HG02981 (cell line): ENCODE measurements around the gene USP17L24.
"Not testable (repeated sequence)": the region's sequence is repeated elsewhere in the genome, so short reads cannot be mapped to it uniquely, and the experiment has no call there.

Source experiments
- ATAC-seq: cut with Tn5 transposase; IDR thresholded peaks from one replicate; pipeline ENCODE4 v1.9.1; 2021; ENCODE audit warnings: mild to moderate bottlenecking, moderate library complexity; ENCODE audit not compliant: unreplicated experiment

The USP17L24 gene

GRCh38 chr4:9324865-9325264, at the start of gene USP17L24:
USP17L24 (plus strand) TSS chr4:9325165; CDS start chr4:9325165, 0 bp downstream.
- ATAC-seq = not testable (repeated sequence)

DNA sequence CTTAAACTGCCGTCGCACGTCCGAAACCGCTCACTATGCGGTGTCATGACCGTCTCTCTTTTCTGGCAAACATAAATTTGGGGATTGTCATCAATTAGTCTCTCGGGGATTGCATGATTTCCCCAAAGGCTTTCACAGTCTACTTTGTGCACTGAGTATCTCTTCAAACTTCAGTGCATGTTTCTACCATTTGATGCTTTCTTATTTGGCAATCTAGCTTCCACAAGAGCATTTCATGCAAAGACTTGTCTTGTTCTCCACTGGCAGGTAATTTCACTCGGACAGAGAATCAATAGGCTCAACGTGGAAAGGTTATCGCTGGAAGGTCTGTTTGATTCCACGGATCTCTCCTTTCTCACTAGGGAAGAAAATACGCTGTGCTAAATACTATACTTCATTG, 774 bp upstream of the USP17L24 start:
- ATAC-seq = not testable (repeated sequence)

DNA sequence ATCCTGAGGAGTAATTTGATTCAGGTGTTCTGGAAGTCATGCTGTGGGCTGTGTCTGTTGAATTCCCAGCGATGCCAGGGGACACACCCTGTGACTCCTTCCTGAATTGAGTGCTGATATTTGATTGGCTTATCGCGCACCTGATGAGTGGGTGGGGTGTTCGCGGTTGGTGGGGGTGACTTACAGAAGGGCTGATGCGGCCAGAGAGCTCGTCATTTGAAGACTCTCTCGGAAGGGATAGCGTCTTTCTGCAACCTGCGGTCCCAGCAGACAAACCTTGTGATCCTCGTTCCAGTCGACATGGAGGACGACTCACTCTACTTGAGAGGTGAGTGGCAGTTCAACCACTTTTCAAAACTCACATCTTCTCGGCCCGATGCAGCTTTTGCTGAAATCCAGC, 4.6 kb downstream of the USP17L24 start, which contains the start of gene USP17L25:
USP17L25 (plus strand) TSS at position 301 of the 400 bp plus-strand sequence; CDS start at position 301, 0 bp downstream.
- not testable (repeated sequence) for ATAC-seq

DNA sequence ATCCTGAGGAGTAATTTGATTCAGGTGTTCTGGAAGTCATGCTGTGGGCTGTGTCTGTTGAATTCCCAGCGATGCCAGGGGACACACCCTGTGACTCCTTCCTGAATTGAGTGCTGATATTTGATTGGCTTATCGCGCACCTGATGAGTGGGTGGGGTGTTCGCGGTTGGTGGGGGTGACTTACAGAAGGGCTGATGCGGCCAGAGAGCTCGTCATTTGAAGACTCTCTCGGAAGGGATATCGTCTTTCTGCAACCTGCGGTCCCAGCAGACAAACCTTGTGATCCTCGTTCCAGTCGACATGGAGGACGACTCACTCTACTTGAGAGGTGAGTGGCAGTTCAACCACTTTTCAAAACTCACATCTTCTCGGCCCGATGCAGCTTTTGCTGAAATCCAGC, 9.4 kb downstream of the USP17L24 start, which contains the start of gene USP17L26:
USP17L26 (plus strand) TSS at position 301 of the 400 bp plus-strand sequence; CDS start at position 301, 0 bp downstream.
- not testable (repeated sequence) for ATAC-seq

DNA sequence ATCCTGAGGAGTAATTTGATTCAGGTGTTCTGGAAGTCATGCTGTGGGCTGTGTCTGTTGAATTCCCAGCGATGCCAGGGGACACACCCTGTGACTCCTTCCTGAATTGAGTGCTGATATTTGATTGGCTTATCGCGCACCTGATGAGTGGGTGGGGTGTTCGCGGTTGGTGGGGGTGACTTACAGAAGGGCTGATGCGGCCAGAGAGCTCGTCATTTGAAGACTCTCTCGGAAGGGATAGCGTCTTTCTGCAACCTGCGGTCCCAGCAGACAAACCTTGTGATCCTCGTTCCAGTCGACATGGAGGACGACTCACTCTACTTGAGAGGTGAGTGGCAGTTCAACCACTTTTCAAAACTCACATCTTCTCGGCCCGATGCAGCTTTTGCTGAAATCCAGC, 14.1 kb downstream of the USP17L24 start, which contains the start of gene USP17L5:
USP17L5 (plus strand) TSS at position 301 of the 400 bp plus-strand sequence; CDS start at position 301, 0 bp downstream.
- ATAC-seq = not testable (repeated sequence)

- ATAC-seq = not testable (repeated sequence)
Observed at GRCh38 chr4:9343848-9344247, 18.9 kb downstream of the USP17L24 start, which contains the start of gene USP17L27. USP17L27 (plus strand) TSS chr4:9344148; CDS start chr4:9344148, 0 bp downstream.

- not testable (repeated sequence) for ATAC-seq
Observed at GRCh38 chr4:9348593-9348992, 23.6 kb downstream of the USP17L24 start, which contains the start of gene USP17L28. USP17L28 (plus strand) TSS chr4:9348893; CDS start chr4:9348893, 0 bp downstream.

DNA sequence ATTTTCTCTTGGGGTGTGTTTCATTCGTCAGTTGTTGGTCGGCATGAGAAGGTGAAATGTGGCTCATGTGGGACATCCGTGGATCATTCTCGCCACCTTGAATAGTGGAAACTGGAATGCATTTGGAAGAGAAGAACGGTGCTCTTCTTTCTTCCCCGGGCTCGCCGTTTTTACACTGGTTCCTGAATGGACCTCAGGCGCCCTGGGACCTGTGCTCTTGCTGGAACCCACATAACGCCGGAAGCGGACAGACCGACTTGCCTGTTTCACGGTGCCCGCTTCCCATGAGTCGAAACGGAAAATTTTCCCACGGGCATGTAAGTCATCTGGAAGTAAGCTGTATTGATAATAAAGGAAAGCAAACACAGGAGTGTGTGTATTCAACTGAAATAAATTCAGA, 25.9 kb downstream of the USP17L24 start:
- not testable (repeated sequence) for ATAC-seq

- ATAC-seq = not testable (repeated sequence)
Observed at GRCh38 chr4:9353338-9353737, 28.4 kb downstream of the USP17L24 start, which contains the start of gene USP17L29. USP17L29 (plus strand) TSS chr4:9353638; CDS start chr4:9353638, 0 bp downstream.

DNA sequence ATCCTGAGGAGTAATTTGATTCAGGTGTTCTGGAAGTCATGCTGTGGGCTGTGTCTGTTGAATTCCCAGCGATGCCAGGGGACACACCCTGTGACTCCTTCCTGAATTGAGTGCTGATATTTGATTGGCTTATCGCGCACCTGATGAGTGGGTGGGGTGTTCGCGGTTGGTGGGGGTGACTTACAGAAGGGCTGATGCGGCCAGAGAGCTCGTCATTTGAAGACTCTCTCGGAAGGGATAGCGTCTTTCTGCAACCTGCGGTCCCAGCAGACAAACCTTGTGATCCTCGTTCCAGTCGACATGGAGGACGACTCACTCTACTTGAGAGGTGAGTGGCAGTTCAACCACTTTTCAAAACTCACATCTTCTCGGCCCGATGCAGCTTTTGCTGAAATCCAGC, 37.9 kb downstream of the USP17L24 start, which contains the start of gene USP17L30:
USP17L30 (plus strand) TSS at position 301 of the 400 bp plus-strand sequence; CDS start at position 301, 0 bp downstream.
- ATAC-seq = not testable (repeated sequence)
